Measurements from ENCODE around the gene CCDC116.

Gene CCDC116

GRCh38 chr22:21626073-21626734 lies 6.4 kb upstream of the CCDC116 start:
- Histone ChIP-seq H3K4me3 (ENCODE audit: low read depth, low read length) (no peak overlapping the region), H3K4me1 (no peaks in the 10 kb centered on the region), H3K27me3 (no peaks in the 10 kb centered on the region), H3K9me3 (no peaks in the 10 kb centered on the region), H3K36me3 (peaks cover 41% of the 10 kb centered on the region)
- TF ChIP-seq, protein P1, sequence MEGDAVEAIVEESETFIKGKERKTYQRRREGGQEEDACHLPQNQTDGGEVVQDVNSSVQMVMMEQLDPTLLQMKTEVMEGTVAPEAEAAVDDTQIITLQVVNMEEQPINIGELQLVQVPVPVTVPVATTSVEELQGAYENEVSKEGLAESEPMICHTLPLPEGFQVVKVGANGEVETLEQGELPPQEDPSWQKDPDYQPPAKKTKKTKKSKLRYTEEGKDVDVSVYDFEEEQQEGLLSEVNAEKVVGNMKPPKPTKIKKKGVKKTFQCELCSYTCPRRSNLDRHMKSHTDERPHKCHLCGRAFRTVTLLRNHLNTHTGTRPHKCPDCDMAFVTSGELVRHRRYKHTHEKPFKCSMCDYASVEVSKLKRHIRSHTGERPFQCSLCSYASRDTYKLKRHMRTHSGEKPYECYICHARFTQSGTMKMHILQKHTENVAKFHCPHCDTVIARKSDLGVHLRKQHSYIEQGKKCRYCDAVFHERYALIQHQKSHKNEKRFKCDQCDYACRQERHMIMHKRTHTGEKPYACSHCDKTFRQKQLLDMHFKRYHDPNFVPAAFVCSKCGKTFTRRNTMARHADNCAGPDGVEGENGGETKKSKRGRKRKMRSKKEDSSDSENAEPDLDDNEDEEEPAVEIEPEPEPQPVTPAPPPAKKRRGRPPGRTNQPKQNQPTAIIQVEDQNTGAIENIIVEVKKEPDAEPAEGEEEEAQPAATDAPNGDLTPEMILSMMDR (IDR thresholded peaks at IDR 0.05; ENCODE audit: low read depth, low read length), result no peak
- no peak for DNase-seq

DNA sequence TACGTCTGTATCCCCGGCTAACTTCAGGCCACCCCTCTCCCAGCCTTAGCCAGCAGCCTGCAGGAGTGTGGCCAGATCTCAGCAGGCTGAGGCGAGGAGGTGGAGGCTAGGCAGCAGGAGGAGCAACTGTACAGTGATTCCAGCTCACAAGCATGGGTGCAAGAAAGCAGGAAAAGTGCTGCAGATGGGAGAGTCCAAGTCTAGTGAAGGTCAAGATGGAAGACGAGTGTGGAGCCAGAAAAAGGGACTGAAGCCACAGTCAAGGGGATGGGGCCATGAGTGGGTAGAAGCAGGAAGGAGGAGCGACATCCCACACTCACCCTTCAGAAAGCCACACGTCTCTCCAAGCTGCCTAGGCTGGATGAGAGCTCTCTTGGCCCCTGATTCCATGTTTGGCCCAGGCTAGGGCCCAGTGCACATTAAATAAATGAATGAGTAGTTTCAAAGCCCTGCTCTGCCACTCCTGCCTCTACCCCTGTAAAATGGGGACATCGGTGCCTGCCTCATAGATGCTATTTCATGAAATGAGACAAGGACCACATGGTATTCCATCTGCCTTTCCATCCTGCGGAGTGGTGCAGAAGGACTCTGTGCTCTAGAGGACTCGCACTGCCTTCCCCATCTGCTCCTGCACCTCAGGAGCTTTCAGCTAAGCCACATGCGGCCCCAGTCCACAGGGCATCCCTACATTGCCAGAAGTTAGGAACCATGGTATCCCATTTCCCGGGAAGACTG lies 5.7 kb upstream of the CCDC116 start:
- Histone ChIP-seq H3K4me3 (ENCODE audit: low read depth, low read length) (no peak overlapping the region), H3K9me3 (no peaks in the 10 kb centered on the region), H3K27me3 (no peaks in the 10 kb centered on the region), H3K36me3 (peaks cover 37% of the 10 kb centered on the region), H3K4me1 (no peaks in the 10 kb centered on the region)
- no peak for DNase-seq
- TF ChIP-seq, protein P1 (IDR thresholded peaks at IDR 0.05; ENCODE audit: low read depth, low read length), result no peak

DNA sequence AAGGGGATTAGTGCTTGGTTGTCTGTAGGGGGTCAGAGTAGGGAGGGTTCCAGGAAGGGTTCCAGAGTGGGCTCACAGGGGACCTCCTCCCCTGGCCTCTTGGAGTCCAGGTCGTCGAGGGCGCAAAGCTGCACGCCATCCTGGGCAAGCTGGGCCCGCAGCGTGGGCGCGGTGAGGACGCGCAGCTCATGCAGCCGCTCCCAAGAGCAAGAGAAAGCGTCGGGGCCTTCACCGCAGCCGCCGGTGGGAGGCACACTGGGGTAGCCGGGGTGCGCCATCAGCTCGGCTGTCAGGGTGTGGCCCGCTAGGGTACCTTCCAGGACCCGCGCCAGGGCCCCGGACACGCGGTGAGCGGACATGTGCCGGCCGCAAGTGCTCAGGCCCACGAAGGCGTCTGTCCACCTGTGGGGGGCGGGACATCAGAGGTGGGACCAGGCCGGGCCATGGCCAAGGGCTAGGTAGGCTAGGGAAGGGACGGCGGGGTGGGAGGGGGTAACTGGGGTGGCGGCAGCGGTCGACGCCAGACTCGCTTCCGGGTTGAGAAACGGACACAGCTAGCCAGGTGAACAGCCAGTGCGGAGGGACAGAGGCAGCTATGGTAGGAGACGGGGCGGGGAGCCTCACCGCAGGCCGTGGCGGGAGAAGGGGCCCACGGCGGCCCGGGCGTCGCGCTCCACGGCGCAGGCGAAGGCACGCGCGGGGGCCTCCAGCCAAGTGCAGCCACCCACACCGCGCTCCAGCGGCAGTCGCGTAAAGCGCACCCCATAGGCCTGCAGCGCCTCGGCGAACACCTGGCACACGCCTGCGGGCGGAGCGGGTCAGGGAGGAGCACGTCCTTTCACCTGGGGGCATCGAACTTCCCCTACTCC lies 3.9 kb upstream of the CCDC116 start:
- no peaks in the 10 kb centered on the region for H3K9me3 ChIP-seq
- peaks cover 3% of the 10 kb centered on the region for H3K4me1 ChIP-seq
- H3K36me3 ChIP-seq, result peaks cover 21% of the 10 kb centered on the region
- DNase-seq, result no peak
- TF ChIP-seq, protein P1 (IDR thresholded peaks at IDR 0.05; ENCODE audit: low read depth, low read length), result no peak
- H3K27me3 ChIP-seq, result no peaks in the 10 kb centered on the region
- H3K4me3 ChIP-seq (ENCODE audit: low read depth, low read length), result peak overlapping the region; percentile 85

GRCh38 chr22:21629255-21630149 lies 3.1 kb upstream of the CCDC116 start, which contains the start of gene YDJC:
Gene YDJC (minus strand): TSS chr22:21630022. CDS start chr22:21630014, 8 bp downstream.
- peaks cover 15% of the 10 kb centered on the region for H3K36me3 ChIP-seq
- TF ChIP-seq, protein P1 (IDR thresholded peaks at IDR 0.05; ENCODE audit: low read depth, low read length), result peak; percentile 69
- peaks cover 3% of the 10 kb centered on the region for H3K4me1 ChIP-seq
- no peaks in the 10 kb centered on the region for H3K27me3 ChIP-seq
- H3K4me3 ChIP-seq (ENCODE audit: low read depth, low read length), result peak within 1 kb of the TSS; percentile 85
- peak; percentile 98 for DNase-seq
- H3K9me3 ChIP-seq, result no peaks in the 10 kb centered on the region

GRCh38 chr22:21631025-21631424 lies 1.5 kb upstream of the CCDC116 start:
- DNase-seq, result no peak
- Histone ChIP-seq H3K27me3 (no peaks in the 10 kb centered on the region), H3K9me3 (no peaks in the 10 kb centered on the region), H3K36me3 (peaks cover 15% of the 10 kb centered on the region), H3K4me1 (peaks cover 3% of the 10 kb centered on the region), H3K4me3 (ENCODE audit: low read depth, low read length) (no peak overlapping the region)
- TF ChIP-seq, protein P1 (IDR thresholded peaks at IDR 0.05; ENCODE audit: low read depth, low read length), result no peak
